ENCODE measurements around the gene YIF1A.

DNA sequence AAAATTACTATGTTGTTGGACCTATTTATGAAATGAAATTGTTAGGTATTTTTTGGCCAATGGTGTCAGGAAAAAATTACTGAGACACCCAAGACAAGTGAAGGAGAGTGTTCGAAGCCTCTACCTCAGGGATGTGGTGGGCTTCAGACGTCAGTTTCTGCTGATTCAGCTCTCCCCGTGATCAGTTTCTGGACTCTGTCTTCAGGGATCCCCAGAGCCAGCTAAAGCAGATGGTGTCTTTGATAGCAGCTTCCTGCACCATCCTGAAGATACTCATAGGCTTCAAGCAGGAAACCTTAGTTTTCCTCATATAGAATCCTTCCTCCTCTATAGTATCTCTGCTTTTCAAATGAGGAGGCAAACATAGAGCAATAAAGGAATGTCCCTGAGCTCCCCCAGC lies 20.5 kb upstream of the YIF1A start:
- TF ChIP-seq EZH2 (IDR thresholded peaks at IDR 0.05; ENCODE audit: insufficient read depth, poor library complexity, severe bottlenecking) (no peak), EZH2phosphoT487 (IDR thresholded peaks at IDR 0.05; ENCODE audit: insufficient read depth, low read depth) (no peak)
